Left ventricle myocardium inferior (tissue), 1 donor: ENCODE data around the gene CDC42BPG. TPM values are rescaled to one million over a fixed set of nuclear protein-coding genes. Genes with fewer than 3 reads are reported as not detected.

ENCODE experiments used
- DNase-seq: peaks from one replicate; pipeline ENCODE4 v3.0.0-alpha.2; 2020
- H3K27ac ChIP-seq: fragments of 200-600 bp; replicated peaks from 2 replicates; pipeline ENCODE4 v1.8.0; 2021
- H3K27me3 ChIP-seq: fragments of 200-600 bp; 2 replicates; pipeline ENCODE4 v1.8.0; 2021; ENCODE audit warnings: low read depth
- H3K36me3 ChIP-seq: fragments of 200-600 bp; 2 replicates; pipeline ENCODE4 v1.8.0; 2021
- H3K4me1 ChIP-seq: fragments of 200-600 bp; 2 replicates; pipeline ENCODE4 v1.8.0; 2021
- H3K4me3 ChIP-seq: fragments of 200-600 bp; 2 replicates; pipeline ENCODE4 v1.8.0; 2021; ENCODE audit warnings: mild to moderate bottlenecking, moderate library complexity
- H3K9me3 ChIP-seq: fragments of 200-600 bp; replicated peaks from 2 replicates; pipeline ENCODE4 v1.8.0; 2021
- intact Hi-C: fragments of 100-400 bp; cut with micrococcal nuclease; formaldehyde crosslinking; loops from one replicate; pipeline ENCODE4 v1.11.0; 2022
- long read RNA-seq: library from polyadenylated mRNA; unstranded; transcript quantifications from one replicate; pipeline ENCODE4 v2.0.0, GENCODE V29; 2021
- total RNA-seq: library from RNA; stranded (reverse); fragmentation: NEBNext Ultra II Directional; extraction: Animal tissue kit (Norgen Biotek cat#: 25700); gene quantifications from one replicate; pipeline ENCODE4 v1.2.1, GENCODE V29; 2021
- TF ChIP-seq, protein P1 (sequence below): fragments of 200-600 bp; IDR thresholded peaks from 2 replicates; pipeline ENCODE4 v1.8.0; 2021; ENCODE audit warnings: antibody characterized with exemption, mild to moderate bottlenecking, borderline replicate concordance
- donor health status: DM: no; HTN: yes; CAD: no; lungs with severe emphysema.

Gene CDC42BPG
- total RNA-seq: 1.1 TPM
- long read RNA-seq, partial matches to known transcripts: 0 of 1 reads
- long read RNA-seq, other reads (novel, unspliced or antisense): 1 of 1 reads

GRCh38 chr11:64844330-64845128, at the start of gene CDC42BPG:
CDC42BPG (minus strand) TSS chr11:64844653; CDS start chr11:64844569, 84 bp downstream.
- peaks cover 38% of the 10 kb centered on the region for H3K4me1 ChIP-seq
- intact Hi-C loops: no loop called here
- H3K4me3 ChIP-seq: peak within 1 kb of the TSS; percentile 67
- peak within 1 kb of the TSS; percentile 27 for H3K27ac ChIP-seq
- H3K36me3 ChIP-seq: no peaks in the 10 kb centered on the region
- DNase-seq: peak; percentile 64
- H3K9me3 ChIP-seq: no peaks in the 10 kb centered on the region
- TF ChIP-seq, protein P1, sequence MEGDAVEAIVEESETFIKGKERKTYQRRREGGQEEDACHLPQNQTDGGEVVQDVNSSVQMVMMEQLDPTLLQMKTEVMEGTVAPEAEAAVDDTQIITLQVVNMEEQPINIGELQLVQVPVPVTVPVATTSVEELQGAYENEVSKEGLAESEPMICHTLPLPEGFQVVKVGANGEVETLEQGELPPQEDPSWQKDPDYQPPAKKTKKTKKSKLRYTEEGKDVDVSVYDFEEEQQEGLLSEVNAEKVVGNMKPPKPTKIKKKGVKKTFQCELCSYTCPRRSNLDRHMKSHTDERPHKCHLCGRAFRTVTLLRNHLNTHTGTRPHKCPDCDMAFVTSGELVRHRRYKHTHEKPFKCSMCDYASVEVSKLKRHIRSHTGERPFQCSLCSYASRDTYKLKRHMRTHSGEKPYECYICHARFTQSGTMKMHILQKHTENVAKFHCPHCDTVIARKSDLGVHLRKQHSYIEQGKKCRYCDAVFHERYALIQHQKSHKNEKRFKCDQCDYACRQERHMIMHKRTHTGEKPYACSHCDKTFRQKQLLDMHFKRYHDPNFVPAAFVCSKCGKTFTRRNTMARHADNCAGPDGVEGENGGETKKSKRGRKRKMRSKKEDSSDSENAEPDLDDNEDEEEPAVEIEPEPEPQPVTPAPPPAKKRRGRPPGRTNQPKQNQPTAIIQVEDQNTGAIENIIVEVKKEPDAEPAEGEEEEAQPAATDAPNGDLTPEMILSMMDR: peak; percentile 73
- no peaks in the 10 kb centered on the region for H3K27me3 ChIP-seq

DNA sequence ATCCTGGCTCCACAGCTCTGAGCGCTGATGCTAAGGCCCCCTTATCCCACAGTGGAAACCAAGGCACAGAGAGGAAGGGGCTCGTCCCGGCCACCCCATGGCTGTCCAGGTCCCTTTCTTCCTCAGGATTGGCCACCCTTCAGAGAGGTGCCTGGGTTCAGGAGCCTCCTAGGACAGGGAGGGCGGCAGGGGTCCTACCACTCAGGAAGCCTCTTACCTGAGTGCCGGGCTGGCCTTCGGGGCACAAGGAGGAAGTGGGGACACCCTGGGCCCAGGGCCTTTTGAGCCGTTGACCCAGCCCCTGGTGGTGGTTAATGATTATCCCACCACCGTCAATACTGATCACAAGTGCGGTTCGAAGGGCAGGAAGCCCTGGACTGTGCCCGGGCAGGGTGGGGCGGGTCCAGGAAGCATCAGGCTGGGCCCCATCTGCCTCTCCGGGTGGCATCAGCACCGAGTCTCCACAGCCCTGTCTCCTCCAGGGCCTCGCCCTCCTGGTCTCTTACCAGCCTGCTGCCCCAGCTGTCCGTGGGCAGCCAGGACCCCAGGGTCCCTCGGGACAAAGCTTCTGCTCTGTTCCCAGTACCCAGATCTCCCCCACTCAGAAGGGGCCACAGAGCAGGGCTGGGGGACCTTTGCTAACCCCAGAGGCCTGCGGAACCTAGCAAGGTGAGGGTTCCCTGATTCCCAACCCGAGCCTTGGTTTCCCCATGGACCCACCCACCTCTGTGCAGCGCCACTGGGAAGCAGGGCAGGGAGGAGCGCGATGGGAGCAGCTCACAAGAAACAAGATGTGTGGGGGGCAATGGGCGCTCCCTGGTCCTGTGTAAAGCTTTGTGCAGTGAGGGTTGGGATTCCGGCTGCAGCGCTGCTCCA, 49.0 kb upstream of the CDC42BPG start:
- Histone ChIP-seq H3K36me3 (peaks cover 29% of the 10 kb centered on the region), H3K4me3 (no peak overlapping the region), H3K27me3 (no peaks in the 10 kb centered on the region), H3K4me1 (peaks cover 50% of the 10 kb centered on the region), H3K9me3 (no peaks in the 10 kb centered on the region), H3K27ac (peak overlapping the region; percentile 79)
- intact Hi-C loops: loop anchor here (2.0 kb wide), 1 partner anchor 47 kb away; no protein-coding TSS in a partner anchor
- no peak for DNase-seq
- TF ChIP-seq, protein P1: no peak

GRCh38 chr11:64892838-64893193, 48.4 kb upstream of the CDC42BPG start:
- Histone ChIP-seq H3K4me3 (no peak overlapping the region), H3K27ac (peak overlapping the region; percentile 79), H3K36me3 (peaks cover 23% of the 10 kb centered on the region), H3K4me1 (peaks cover 56% of the 10 kb centered on the region), H3K27me3 (no peaks in the 10 kb centered on the region), H3K9me3 (no peaks in the 10 kb centered on the region)
- intact Hi-C loops: no loop called here
- DNase-seq: no peak
- TF ChIP-seq, protein P1: no peak

- Histone ChIP-seq H3K4me3 (no peak overlapping the region), H3K9me3 (no peaks in the 10 kb centered on the region), H3K4me1 (peaks cover 60% of the 10 kb centered on the region), H3K27me3 (no peaks in the 10 kb centered on the region), H3K36me3 (peaks cover 19% of the 10 kb centered on the region), H3K27ac (peak overlapping the region; percentile 79)
- peak; percentile 46 for DNase-seq
- TF ChIP-seq, protein P1: no peak
- intact Hi-C loops: no loop called here
These were observed 48.0 kb upstream of the CDC42BPG start for GRCh38 chr11:64892411-64892831.

- intact Hi-C loops: no loop called here
- TF ChIP-seq, protein P1: no peak
- no peak overlapping the region for H3K4me3 ChIP-seq
- peaks cover 13% of the 10 kb centered on the region for H3K36me3 ChIP-seq
- DNase-seq: no peak
- H3K27me3 ChIP-seq: no peaks in the 10 kb centered on the region
- H3K9me3 ChIP-seq: no peaks in the 10 kb centered on the region
- H3K27ac ChIP-seq: peak overlapping the region; percentile 79
- peaks cover 63% of the 10 kb centered on the region for H3K4me1 ChIP-seq
These were observed 47.4 kb upstream of the CDC42BPG start for GRCh38 chr11:64891880-64892279.
